Activated naive CD8-positive, alpha-beta T cell treated with anti-CD3 and anti-CD28 coated beads for 36 hours (primary cell): ENCODE measurements around the gene NUP35. TPM values are rescaled to one million over a fixed set of nuclear protein-coding genes. Genes with fewer than 3 reads are reported as not detected.

ENCODE experiments used
- total RNA-seq, 2 experiments: library from RNA; stranded (reverse); gene quantifications; one replicate each; pipeline ENCODE4 v1.2.3, GENCODE V29; 2021

The NUP35 gene
- total RNA-seq, 2 experiments from 2014 or later: 37.4 to 38.7 TPM

Other genes with a start within 250 kb of the NUP35 start
- 1 to 10 TPM; 1.2 to 1.4 TPM for gene NCKAP1, start 86.0 kb upstream of the NUP35 start, total RNA-seq
- 1 to 10 TPM; 2.0 to 2.9 TPM for gene DUSP19, start 45.7 kb upstream of the NUP35 start, total RNA-seq